ENCODE results near the gene SUSD2. TPM values are rescaled to one million over a fixed set of nuclear protein-coding genes. Genes with fewer than 3 reads are reported as not detected.

SUSD2 gene
- polyA plus RNA-seq, 2 of the 4 experiments (the other 2 are of a cell fraction) = 12.7 to 51.9 TPM

DNA sequence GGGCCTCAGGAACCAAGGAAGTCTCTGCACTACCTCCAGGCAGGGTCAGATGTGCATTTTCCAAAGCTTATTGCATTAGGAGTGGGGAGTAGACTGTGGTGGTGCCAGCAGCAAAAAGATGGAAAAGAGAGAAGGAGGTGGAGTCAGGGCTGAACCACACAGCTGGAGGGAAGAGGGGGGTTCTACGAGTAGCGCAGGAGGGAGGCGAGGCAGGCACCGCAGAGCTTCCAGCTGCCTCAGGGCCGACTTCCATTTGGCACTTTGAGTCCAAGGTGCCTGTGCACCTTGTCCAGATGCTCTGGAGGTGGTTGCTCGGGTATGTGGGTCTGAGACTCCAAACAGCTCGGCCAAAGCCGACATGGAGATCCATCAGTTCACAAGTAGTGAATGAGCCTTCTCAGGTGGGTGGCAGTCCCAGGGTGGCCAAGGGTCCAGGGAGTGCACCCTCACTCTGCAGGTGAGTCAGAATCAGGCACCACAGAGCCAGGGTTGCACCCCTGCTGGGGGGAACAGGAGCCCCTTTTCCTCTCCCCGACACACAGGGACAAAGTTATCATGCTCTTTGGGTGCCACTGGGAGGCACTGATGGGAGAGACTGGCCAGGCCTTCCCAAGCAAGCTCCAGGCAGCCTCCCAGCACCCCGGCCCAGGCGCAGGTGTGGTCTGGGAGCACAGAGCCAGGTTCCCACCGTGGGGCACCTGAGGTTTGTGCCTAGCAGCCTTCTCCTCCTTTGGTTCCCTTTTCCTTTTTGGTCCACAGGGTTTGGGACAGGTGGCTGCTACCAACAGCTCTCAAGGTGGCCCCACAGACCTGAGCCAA lies 33.4 kb downstream of the SUSD2 start:
- peaks cover 12% of the 10 kb centered on the region; the same call in 2 of the 3 replicates for H3K4me1 ChIP-seq
- WGBS (ENCODE audit: missing lambda C conversion rate) = 88% methylated on average over 9 of the region's 12 CpGs
- no peak overlapping the region for H3K4me3 ChIP-seq
- FAIRE-seq (no peak), ATAC-seq (peak; percentile 61 to 64; a peak in 3 of 6 replicates), DNase-seq (ENCODE audit: low read depth in 1 of 2, low spot score in 1 of 2) (no peak)
- ChIA-PET CTCF (interaction anchor here (0.9 to 5.5 kb wide), 4 partner anchors 13 to 33 kb away, joined by 3 to 35 read pairs (median 10); partner anchors contain the start of gene GGT5), POLR2A (no interaction called here)
- H3K27ac ChIP-seq = peak overlapping the region; percentile 62 to 81
- TF ChIP-seq SMC3 (IDR thresholded peaks at IDR 0.05) (no peak), JUNB (IDR thresholded peaks at IDR 0.05) (no peak), RFX5 (IDR thresholded peaks at IDR 0.05) (no peak), ELK1 (IDR thresholded peaks at IDR 0.05; ENCODE audit: low read depth, low read length) (no peak), HOXA7 (CRISPR knock-in tag; IDR thresholded peaks at IDR 0.05) (no peak), PHF8 (IDR thresholded peaks at IDR 0.05; ENCODE audit: borderline replicate concordance, low read depth) (no peak), BHLHE40 (IDR thresholded peaks at IDR 0.05; ENCODE audit: low read depth, low read length) (no peak), NFE2L2 (conservative IDR thresholded peaks at IDR 0.05; ENCODE audit: low read length) (no peak)
- no peak overlapping the region for H3K4me2 ChIP-seq
- H3K9me3 ChIP-seq = no peaks in the 10 kb centered on the region

DNA sequence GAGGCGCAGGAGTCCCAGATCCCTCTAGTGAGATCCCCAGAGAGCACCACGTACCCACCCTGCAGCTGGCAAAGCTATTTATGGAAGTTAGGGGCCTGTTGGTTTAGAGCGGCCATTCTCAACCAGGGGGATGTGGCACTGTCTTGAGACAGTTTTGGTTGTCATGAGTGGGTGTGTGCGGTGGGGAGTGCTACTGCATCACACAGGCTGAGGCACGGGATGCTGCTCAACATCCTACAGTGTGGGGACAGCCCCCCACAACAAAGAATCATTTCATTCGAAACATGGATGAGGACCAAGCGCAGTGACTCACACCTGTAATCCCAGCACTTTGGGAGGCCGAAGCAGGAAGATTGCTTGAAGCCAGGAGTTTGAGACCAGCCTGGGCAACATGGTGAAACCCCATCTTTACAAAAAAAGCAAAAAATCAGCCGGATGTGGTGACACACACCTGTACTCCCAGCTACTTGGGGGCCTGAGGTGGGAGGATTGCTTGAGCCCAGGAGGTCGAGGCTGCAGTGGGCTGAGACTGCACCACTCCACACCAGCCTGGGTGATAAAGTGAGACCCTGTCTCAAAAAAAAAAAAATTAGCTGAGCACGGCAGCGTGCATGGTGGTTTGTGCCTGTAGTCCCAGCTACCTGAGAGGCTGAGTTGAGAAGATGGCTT lies 35.4 kb downstream of the SUSD2 start:
- no peak overlapping the region for H3K4me3 ChIP-seq
- H3K4me2 ChIP-seq = no peak overlapping the region
- CTCF ChIA-PET = interaction anchor here (0.6 to 5.5 kb wide), 4 partner anchors 16 to 284 kb away, joined by 3 to 35 read pairs (median 10); no protein-coding TSS in a partner anchor
- TF ChIP-seq POLR2AphosphoS2 (conservative IDR thresholded peaks at IDR 0.05; ENCODE audit: low read length) = no peak
- TF ChIP-seq HOXA7 (CRISPR knock-in tag; IDR thresholded peaks at IDR 0.05) = no peak
- TF ChIP-seq KDM1A (IDR thresholded peaks at IDR 0.05; ENCODE audit: low read depth) = no peak
- no peak for TF ChIP-seq USF2 (IDR thresholded peaks at IDR 0.05)
- TF ChIP-seq CBX8 (IDR thresholded peaks at IDR 0.05) = no peak
- TF ChIP-seq, protein P1, sequence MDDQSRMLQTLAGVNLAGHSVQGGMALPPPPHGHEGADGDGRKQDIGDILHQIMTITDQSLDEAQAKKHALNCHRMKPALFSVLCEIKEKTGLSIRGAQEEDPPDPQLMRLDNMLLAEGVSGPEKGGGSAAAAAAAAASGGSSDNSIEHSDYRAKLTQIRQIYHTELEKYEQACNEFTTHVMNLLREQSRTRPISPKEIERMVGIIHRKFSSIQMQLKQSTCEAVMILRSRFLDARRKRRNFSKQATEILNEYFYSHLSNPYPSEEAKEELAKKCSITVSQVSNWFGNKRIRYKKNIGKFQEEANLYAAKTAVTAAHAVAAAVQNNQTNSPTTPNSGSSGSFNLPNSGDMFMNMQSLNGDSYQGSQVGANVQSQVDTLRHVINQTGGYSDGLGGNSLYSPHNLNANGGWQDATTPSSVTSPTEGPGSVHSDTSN (IDR thresholded peaks at IDR 0.05) = no peak
- TF ChIP-seq GATA3 (IDR thresholded peaks at IDR 0.05; ENCODE audit: borderline replicate concordance) = no peak
- TF ChIP-seq RFX5 (IDR thresholded peaks at IDR 0.05) = no peak
- TF ChIP-seq RARB (CRISPR knock-in tag; IDR thresholded peaks at IDR 0.05) = no peak
- TF ChIP-seq CEBPB (IDR thresholded peaks at IDR 0.05) = no peak
- TF ChIP-seq SMC3 (IDR thresholded peaks at IDR 0.05) = no peak
- no peak for TF ChIP-seq FOXS1 (CRISPR knock-in tag; IDR thresholded peaks at IDR 0.05)
- no peak for TF ChIP-seq HMGXB4 (CRISPR knock-in tag; IDR thresholded peaks at IDR 0.05; ENCODE audit: borderline replicate concordance)
- TF ChIP-seq ZFP36 (IDR thresholded peaks at IDR 0.05; ENCODE audit: borderline replicate concordance, partially characterized antibody) = no peak
- TF ChIP-seq MYC (IDR thresholded peaks at IDR 0.05; ENCODE audit: borderline replicate concordance, low read length) = no peak
- no peak for TF ChIP-seq TFCP2L1 (CRISPR knock-in tag; IDR thresholded peaks at IDR 0.05)
- TF ChIP-seq, protein P2, sequence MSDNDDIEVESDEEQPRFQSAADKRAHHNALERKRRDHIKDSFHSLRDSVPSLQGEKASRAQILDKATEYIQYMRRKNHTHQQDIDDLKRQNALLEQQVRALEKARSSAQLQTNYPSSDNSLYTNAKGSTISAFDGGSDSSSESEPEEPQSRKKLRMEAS (IDR thresholded peaks at IDR 0.05) = no peak
- no peak for TF ChIP-seq ELK1 (IDR thresholded peaks at IDR 0.05; ENCODE audit: low read depth, low read length)
- TF ChIP-seq, protein P3, sequence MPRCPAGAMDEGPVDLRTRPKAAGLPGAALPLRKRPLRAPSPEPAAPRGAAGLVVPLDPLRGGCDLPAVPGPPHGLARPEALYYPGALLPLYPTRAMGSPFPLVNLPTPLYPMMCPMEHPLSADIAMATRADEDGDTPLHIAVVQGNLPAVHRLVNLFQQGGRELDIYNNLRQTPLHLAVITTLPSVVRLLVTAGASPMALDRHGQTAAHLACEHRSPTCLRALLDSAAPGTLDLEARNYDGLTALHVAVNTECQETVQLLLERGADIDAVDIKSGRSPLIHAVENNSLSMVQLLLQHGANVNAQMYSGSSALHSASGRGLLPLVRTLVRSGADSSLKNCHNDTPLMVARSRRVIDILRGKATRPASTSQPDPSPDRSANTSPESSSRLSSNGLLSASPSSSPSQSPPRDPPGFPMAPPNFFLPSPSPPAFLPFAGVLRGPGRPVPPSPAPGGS (IDR thresholded peaks at IDR 0.05) = no peak
- peak overlapping the region in 1 of 2 experiments; percentile 81; a peak in 3 of 6 replicates for H3K27ac ChIP-seq
- 93% methylated on average over 11 of the region's 12 CpGs for WGBS (ENCODE audit: missing lambda C conversion rate)
- DNase-seq (ENCODE audit: low read depth in 1 of 2, low spot score in 1 of 2) (no peak), FAIRE-seq (no peak), ATAC-seq (no peak)
- POLR2A ChIA-PET = no interaction called here
- H3K4me1 ChIP-seq = peaks cover 6% of the 10 kb centered on the region; the same call in 1 of the 3 replicates
- no peaks in the 10 kb centered on the region for H3K9me3 ChIP-seq

Data from A549 (cell line).